A673 (cell line): Measurements from ENCODE around the gene SAT1. TPM values are rescaled to one million over a fixed set of nuclear protein-coding genes. Genes with fewer than 3 reads are reported as not detected.
"Not testable (repeated sequence)": the region's sequence is repeated elsewhere in the genome, so short reads cannot be mapped to it uniquely, and the experiment has no call there.

Experiments used
- BruUV-seq: library from RNA; stranded (reverse); fragments of 400-500 nt; replicated peaks from 2 replicates; lab custom pipeline; 2021; lab: Mats Ljungman, UMichigan
- CTCF ChIA-PET: fragments of 300-600 bp; sonication (Branson Sonifier 250); formaldehyde crosslinking; loops from one replicate; lab custom pipeline; 2022; ENCODE audit warnings: antibody characterized with exemption; lab: Charles Lee
- POLR2A ChIA-PET: fragments of 300-600 bp; sonication (Branson Sonifier 250); formaldehyde crosslinking; loops from one replicate; lab custom pipeline; 2022; ENCODE audit warnings: antibody characterized with exemption; ENCODE audit not compliant: low non-redundant PET; lab: Charles Lee
- DNase-seq: peaks from one replicate; pipeline ENCODE4 v3.0.0-alpha.2; 2015; ENCODE audit warnings: low spot score
- H3K27ac ChIP-seq: fragments of 200-600 bp; sonication (generic); 2 replicates; pipeline ENCODE4 v1.5.1; 2016; ENCODE audit warnings: mixed run types, low read depth, mild to moderate bottlenecking, mixed read lengths, antibody characterized with exemption, low read length; ENCODE audit not compliant: poor library complexity, severe bottlenecking
- H3K27me3 ChIP-seq: fragments of 200-600 bp; sonication (generic); replicated peaks from 2 replicates; pipeline ENCODE4 v1.6.1; 2017; ENCODE audit warnings: mixed run types, low read depth, mild to moderate bottlenecking, mixed read lengths, antibody characterized with exemption, low read length; ENCODE audit not compliant: insufficient read depth, poor library complexity
- H3K36me3 ChIP-seq: fragments of 200-600 bp; sonication (generic); 2 replicates; pipeline ENCODE4 v1.6.1; 2016; ENCODE audit warnings: mixed run types, mild to moderate bottlenecking, mixed read lengths, antibody characterized with exemption, low read length; ENCODE audit not compliant: insufficient read depth, poor library complexity, severe bottlenecking
- H3K4me1 ChIP-seq: fragments of 200-600 bp; sonication (generic); 2 replicates; pipeline ENCODE4 v1.6.1; 2017; ENCODE audit warnings: mixed run types, mild to moderate bottlenecking, mixed read lengths, antibody characterized with exemption, low read length; ENCODE audit not compliant: insufficient read depth, poor library complexity, severe bottlenecking
- H3K4me3 ChIP-seq: fragments of 200-600 bp; sonication (generic); 2 replicates; pipeline ENCODE4 v1.5.1; 2016; ENCODE audit warnings: low read depth, mixed run types, mild to moderate bottlenecking, mixed read lengths, low read length; ENCODE audit not compliant: poor library complexity, severe bottlenecking
- H3K9me3 ChIP-seq: fragments of 200-600 bp; sonication (generic); 2 replicates; pipeline ENCODE4 v1.6.1; 2016; ENCODE audit warnings: mixed run types, low read depth, mild to moderate bottlenecking, mixed read lengths, antibody characterized with exemption, low read length; ENCODE audit not compliant: poor library complexity, severe bottlenecking
- EZH2 ChIP-seq: fragments of 200-600 bp; sonication (generic); IDR thresholded peaks from 2 replicates; pipeline ENCODE4 v1.6.1; 2017; ENCODE audit warnings: borderline replicate concordance, low read depth, mild to moderate bottlenecking, mixed read lengths, antibody characterized with exemption, low read length; ENCODE audit not compliant: poor library complexity, severe bottlenecking
- intact Hi-C: fragments of 100-400 bp; cut with micrococcal nuclease; formaldehyde crosslinking; loops from one replicate; pipeline ENCODE4 v1.10.0; 2022; ENCODE audit not compliant: unreplicated experiment
- total RNA-seq: library from RNA; stranded (reverse); gene quantifications from 2 replicates; pipeline ENCODE4 v1.2.3, GENCODE V29; 2021
- TF ChIP-seq, protein P1 (sequence below): fragments of 300-800, 200-600 bp; sonication (generic); conservative IDR thresholded peaks from 2 replicates; pipeline ENCODE4 v1.5.1; 2017; ENCODE audit warnings: low read depth, mild to moderate bottlenecking, antibody characterized with exemption, low read length, moderate library complexity, mixed read lengths

Gene SAT1
- total RNA-seq, 1 experiment from 2014 or later = 21.6 TPM

DNA sequence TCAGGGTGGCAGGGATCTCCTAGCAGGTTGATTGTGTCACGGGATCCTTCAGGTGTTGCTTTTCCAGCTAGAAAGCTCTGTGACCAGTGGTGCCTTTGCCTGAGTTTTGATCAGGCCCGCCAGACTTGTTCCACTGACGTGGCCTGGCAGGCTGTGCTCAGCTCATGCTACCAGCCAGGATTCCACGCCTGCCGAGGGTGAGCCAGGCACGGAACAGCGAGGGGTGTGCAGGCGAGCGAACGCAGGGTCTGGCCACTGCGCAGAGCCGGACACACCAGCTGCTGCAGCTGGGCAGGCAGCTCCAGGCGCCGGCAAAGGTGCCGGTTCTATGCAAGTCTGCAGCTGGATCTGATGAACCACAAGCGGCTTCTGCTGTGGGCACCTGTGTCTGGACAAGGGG, 17.1 kb upstream of the SAT1 start:
- DNase-seq = no peak
- Histone ChIP-seq H3K27ac (no peak overlapping the region), H3K9me3 (no peaks in the 10 kb centered on the region), H3K27me3 (no peaks in the 10 kb centered on the region), H3K36me3 (no peaks in the 10 kb centered on the region), H3K4me1 (no peaks in the 10 kb centered on the region), H3K4me3 (no peak overlapping the region)
- BruUV-seq = no TSS peak
- ChIA-PET POLR2A (no interaction called here), CTCF (no interaction called here)
- intact Hi-C loops = no loop called here
- no peak for TF ChIP-seq EZH2
- TF ChIP-seq, protein P1, sequence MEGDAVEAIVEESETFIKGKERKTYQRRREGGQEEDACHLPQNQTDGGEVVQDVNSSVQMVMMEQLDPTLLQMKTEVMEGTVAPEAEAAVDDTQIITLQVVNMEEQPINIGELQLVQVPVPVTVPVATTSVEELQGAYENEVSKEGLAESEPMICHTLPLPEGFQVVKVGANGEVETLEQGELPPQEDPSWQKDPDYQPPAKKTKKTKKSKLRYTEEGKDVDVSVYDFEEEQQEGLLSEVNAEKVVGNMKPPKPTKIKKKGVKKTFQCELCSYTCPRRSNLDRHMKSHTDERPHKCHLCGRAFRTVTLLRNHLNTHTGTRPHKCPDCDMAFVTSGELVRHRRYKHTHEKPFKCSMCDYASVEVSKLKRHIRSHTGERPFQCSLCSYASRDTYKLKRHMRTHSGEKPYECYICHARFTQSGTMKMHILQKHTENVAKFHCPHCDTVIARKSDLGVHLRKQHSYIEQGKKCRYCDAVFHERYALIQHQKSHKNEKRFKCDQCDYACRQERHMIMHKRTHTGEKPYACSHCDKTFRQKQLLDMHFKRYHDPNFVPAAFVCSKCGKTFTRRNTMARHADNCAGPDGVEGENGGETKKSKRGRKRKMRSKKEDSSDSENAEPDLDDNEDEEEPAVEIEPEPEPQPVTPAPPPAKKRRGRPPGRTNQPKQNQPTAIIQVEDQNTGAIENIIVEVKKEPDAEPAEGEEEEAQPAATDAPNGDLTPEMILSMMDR = no peak

DNA sequence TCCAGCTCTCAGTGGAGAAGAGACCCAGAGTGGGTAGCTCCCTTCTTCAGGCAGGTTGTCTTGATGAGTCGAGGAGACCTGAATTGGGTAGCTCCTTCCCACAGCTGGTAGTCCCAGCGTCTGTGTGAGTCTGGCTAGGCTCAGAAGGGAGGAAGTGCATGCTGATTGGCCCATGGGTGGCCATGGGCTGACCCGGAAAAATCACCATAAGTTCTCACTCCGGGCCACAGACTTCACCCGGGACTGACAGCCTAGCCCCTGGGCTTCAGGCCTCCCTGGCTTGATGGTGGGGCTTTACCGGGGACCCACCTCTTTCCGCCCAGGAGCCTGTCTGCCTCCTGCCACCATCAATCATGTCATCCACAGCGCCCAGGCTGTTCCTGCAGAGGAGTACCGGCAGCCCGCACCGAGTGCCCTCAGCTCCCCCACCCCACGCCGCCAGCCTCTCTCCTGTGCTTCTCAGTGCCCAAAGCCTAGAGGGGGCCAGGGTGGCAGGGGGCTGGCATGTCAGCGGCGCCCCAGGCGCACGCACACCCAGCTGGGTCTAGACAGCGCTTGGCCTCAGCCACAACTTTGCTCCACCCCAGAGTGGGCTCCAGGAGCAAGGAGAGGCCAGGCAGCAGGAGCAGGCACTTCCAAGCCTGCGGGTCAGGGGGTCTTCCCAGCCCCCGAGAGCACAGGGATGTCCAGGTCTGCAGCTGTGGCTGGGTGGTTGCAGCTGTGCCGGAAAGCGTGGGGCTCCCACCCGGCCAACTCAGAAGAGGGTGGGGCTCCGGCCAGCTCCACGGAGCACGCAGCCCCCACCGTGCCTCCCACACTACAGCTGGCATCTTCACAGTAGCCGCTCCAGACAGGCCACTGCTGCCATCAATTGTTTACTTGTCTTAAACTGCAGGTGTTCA, 16.1 kb upstream of the SAT1 start:
- DNase-seq = no peak
- BruUV-seq = no TSS peak
- POLR2A ChIA-PET = no interaction called here
- Histone ChIP-seq H3K4me1 (no peaks in the 10 kb centered on the region), H3K27ac (no peak overlapping the region), H3K4me3 (no peak overlapping the region), H3K9me3 (no peaks in the 10 kb centered on the region), H3K36me3 (no peaks in the 10 kb centered on the region), H3K27me3 (no peaks in the 10 kb centered on the region)
- CTCF ChIA-PET = no interaction called here
- intact Hi-C loops = no loop called here
- TF ChIP-seq, protein P1 = no peak
- TF ChIP-seq EZH2 = no peak

DNA sequence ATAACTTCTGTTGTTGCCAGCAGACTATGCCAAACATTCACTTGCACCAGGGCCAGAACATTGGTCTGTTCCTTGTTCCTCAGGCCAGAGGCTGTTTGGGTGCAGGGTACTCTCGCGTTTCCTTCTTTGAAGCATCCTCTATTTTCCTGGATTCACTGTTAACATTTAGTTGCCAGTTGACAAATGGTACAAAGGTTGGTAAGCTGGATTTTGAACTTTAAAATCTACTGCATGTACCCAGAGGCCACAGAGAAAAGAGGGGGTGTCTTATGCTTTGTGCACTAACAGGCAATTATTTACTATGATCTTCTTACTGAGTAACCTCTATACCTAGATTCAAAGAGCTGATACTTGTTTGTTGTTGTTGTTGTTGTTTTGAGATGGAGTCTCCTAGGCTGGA, 12.8 kb upstream of the SAT1 start:
- no peak overlapping the region for H3K27ac ChIP-seq
- no peak overlapping the region for H3K4me3 ChIP-seq
- no TSS peak for BruUV-seq
- H3K36me3 ChIP-seq = no peaks in the 10 kb centered on the region
- ChIA-PET POLR2A (no interaction called here), CTCF (no interaction called here)
- H3K9me3 ChIP-seq = no peaks in the 10 kb centered on the region
- TF ChIP-seq EZH2 = no peak
- TF ChIP-seq, protein P1 = no peak
- H3K4me1 ChIP-seq = no peaks in the 10 kb centered on the region
- intact Hi-C loops = no loop called here
- no peaks in the 10 kb centered on the region for H3K27me3 ChIP-seq
- no peak for DNase-seq

DNA sequence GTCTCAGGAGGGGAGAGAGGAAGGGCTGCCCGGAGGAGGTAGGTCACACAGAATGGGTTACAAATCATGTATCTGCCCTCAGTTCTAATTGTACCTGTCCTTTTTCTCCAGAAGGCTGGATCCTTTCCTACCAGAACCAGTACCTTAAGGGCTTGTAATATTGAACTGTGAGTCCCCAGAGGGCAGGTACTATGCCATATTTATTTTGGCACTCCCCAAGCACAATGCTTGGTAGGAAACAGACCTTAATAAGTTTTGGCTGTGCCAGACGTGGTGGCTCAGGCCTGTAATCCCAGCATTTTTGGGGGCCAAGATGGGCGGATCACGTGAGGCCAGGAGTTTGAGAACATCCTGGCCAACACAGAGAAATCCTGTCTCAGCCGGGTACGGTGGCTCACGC, 11.9 kb upstream of the SAT1 start:
- BruUV-seq, H3K4me3 ChIP-seq, DNase-seq, POLR2A ChIA-PET, intact Hi-C loops, H3K4me1 ChIP-seq, H3K27ac ChIP-seq, H3K36me3 ChIP-seq, H3K9me3 ChIP-seq, H3K27me3 ChIP-seq: not testable (repeated sequence)
- CTCF ChIA-PET = interaction anchor here (0.6 kb wide), 1 partner anchor 20 kb away, joined by 8 read pairs; no protein-coding TSS in a partner anchor
